HG03060 (cell line): ENCODE data around the gene GNAT3.

Experiments
- ATAC-seq: cut with Tn5 transposase; IDR thresholded peaks from one replicate; pipeline ENCODE4 v1.9.1; 2021; ENCODE audit warnings: low read depth, moderate number of reproducible peaks; ENCODE audit not compliant: unreplicated experiment

GNAT3 gene

DNA sequence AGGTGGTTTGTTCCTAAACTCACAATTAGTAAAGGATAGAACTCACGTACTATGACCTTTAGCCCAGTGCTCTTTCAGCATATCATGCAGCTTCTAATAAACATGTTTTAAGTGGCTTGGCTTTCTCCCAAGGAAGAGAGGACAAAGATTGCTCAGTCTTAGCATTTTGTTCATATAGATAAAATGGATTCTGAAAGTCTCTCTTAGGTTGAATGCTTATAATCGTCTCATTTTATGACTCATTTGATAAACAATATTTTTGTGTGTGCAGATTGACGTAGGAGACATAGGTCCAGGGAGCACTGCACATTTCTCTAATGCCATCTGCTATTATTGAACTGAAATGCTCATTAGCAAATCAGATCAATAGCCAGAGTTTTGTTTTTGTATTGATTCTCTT lies 44.8 kb downstream of the GNAT3 start:
- ATAC-seq, result no peak

DNA sequence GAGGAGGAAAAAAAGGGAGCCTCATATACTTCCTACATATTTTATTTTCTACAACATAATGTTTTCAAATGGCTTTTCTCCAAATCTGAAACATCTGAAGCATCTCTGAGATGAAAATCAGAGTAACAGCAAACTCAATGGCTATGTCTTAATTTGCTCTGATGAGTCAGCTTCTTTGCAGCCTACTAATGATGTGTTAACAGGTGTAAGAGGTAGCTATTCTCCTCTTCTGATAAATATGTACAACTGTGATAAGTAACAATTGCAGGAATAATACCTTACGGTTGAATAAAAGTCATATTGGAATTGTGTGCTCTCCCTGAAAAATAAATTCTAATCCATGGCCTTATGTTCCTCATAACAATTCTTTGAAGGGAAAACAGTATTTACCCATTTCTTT lies 45.2 kb downstream of the GNAT3 start:
- ATAC-seq, result no peak

DNA sequence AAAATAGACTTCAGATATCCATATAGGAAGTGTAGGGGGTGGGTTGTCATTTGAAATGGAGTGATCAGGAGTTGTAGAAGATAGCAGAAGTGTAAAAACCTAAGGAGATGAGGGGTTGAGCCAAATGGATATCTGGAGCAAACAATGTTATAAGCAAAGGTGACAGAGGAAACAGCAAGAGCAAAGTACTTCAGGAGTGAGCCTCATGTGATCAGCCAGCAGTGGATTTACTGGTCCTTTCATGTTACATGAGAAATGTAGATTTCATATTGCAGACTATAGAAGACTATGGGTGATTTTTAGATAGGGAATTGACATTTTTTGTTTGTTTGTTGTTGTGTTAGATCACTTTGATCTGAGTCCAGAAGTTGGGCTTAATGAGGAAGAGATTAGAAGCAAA lies 47.7 kb downstream of the GNAT3 start:
- ATAC-seq, result no peak

DNA sequence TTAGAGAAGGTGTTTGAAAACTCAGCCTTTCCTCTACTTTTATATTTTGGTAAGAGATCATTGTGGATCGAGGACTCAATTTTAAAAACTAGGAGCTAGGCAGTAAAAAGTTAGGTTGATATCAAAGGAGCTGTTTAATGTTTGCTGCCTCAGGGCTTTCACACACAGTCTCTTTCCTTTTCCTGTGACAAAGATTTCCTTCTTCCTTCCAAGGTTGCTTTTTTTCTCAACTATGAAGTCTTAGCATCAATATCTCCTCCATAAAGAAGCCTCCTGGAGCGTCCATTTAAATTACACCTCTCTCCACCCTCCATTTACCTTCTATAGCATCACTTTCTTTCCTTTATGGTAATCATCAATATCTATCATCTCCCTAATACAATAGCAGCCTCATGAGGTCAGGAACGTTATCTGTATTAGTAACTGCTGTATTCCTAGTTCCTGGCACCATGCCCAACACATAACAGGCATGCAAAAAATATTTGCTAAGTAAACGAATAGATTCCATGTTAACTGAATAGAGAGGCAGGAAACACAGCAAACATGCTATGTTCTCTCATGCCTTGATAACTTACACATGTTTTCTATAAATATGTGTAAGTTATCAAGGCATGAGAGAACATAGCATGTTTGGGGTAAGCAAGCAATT lies 48.5 kb downstream of the GNAT3 start:
- ATAC-seq, result no peak

DNA sequence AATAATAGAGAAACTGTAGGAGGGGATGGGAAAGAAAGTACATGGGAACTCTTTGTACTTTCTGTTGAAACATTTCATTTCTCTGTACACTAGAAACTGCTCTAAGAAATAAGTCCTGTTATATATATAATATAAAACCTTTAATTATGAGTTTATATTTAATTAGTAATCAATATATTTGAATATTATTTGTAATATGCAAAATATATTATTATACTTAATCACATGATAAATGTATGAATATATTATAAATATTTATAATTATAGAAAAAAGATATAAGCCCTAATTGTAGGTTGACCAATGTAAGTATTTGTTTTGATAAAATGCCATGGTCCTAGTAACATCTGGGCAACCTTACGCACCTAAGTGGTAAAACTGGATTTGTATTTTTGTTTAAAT lies 51.0 kb downstream of the GNAT3 start:
- no peak for ATAC-seq

DNA sequence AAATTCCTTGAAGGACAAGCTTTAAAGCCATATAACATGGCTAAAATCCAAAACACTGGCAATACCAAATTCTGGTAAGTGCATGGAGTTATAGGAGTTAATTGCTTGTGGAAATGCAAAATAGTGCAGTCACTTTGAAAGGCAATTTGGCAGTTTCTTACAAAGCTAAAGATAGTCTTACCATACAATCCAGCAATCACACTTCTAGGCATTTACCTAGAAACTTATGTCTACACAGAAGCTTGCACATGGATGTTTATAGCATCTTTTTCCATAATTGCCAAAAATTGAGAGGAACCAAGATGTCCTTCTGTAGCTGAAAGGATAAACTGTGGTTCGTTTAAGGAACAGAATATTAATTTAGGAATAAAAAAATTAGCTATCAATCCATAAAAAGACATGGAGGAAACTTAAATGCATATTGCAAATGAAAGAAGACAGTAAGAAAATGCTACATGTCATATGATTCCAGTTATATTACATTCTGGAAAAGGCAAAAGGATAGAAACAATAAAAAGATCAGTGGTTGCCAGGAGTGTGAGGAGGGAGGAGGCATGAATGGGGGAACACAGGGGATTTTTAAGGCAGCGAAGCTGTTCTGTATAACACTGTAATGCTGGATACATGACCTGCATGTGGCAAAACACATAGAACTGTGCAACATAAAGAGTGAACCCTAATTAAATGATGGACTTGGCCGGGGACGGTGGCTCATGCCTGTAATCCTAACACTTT lies 51.9 kb downstream of the GNAT3 start:
- no peak for ATAC-seq

DNA sequence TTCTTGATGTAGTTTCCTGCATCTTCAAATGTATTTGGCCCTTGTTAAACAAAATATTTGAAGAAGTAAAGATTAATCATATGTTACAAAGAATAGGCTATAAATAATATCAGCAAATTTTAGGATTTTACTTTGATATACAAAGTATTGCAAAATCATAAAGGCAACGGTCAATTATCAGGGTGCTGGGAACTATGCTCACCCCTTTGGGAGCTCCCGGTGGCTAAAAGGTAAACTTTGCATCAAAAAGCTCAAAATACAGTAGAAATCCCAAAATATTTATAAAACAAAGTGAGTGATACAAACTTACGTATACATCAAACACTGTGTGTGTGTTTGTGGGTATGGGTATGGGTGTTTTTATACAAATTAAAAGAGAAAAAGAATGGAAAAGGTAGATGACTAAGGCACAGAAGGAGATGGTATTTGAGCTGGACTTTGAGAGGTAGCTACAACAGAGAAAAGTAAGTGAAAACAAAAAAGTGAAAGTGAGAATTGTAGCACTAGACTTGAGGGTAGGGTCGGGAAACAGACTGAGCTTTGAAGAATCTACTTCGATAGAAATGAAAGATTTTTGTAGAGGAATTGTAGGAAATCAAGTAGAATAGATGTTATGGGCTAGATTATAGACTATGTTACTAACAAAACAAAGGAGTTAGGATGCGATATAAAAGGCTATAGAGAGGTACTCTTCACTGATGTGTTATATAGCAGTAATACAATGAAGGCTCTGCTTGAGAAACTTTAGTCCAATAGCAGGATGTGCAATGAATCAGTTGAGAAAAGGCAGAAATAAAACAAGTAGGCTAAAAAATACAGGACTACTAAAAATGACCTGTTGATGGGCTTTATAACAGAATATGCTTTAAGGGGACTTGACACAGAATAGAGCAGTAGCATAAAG lies 52.8 kb downstream of the GNAT3 start:
- ATAC-seq, result no peak

DNA sequence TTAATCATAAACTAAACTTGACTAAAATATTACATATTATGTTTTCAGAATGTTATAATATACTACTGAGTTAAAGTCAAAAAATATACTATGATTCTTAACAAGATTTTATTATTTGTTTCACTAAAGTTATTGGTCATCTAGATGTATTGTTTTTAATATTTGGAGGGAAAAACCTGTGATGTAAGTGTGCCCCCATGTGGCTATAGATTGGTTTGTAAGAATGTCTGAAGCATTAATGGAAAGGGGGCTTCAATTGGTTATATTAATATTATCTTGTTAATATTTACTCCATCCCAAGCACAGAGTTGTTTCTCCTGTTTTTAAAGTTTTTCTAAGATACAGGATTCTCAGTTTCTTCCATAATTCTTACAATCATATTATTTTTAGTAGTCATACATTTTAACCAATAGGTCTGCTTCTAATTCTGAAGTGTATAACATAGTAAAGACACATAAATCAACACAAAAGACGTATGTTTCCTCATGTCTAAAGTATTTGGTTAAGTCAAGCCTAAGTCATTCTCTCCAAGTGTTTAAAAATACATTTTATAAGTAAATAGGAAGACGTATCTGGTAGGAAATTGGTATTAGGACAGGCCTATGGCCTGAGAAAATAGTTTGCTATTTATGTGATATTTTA lies 58.0 kb downstream of the GNAT3 start:
- no peak for ATAC-seq

DNA sequence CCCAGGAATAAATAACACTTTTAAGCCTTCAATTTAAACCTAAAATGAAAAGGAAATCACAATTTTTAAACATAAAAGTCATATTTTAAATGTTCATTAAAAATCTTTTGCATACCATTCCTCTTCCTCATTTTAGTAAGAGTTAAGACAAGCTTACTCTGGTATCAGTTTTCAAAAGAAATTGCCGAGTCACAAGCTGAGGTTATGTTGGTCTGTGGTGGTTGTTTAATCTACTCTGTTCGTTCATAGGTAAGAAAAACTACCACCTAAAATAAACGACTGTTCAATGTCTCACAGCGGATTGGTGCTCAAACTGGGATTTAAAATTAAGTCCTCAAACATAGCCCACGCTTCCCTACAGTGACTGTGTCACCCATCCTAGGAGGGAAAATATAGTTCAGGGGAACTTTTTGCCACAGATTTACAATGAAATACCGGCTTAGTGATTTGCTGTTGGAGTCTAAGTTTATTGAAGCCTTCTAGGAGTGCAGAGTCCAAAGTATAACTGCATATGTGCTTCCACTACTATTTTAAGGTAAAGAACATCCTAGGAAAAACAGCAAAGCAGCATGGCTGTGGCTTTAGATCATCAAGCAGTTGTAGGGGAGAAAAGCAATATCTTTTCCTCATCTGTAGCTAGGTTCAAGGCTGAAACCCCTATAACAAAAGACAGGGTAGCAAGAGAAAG lies 61.1 kb downstream of the GNAT3 start:
- ATAC-seq, result no peak

DNA sequence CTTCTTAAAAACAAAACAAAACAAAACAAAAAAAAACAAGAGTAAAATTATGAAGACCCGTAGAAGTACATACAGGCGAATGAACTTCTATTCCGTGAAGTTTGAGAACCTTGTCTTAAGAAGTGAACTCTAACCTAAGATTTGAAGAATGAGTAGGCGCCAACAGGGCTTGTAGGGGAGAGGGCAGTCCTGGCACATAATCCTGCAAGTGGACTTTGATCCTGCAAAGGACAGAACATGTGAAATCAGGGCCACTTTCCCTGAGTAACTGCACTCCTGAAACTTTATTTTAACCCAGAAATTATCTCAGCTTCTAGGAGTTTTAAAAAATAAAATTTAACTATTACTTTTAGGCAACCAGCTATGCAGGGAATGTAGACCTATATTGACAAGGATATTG lies 62.0 kb downstream of the GNAT3 start:
- ATAC-seq, result no peak

DNA sequence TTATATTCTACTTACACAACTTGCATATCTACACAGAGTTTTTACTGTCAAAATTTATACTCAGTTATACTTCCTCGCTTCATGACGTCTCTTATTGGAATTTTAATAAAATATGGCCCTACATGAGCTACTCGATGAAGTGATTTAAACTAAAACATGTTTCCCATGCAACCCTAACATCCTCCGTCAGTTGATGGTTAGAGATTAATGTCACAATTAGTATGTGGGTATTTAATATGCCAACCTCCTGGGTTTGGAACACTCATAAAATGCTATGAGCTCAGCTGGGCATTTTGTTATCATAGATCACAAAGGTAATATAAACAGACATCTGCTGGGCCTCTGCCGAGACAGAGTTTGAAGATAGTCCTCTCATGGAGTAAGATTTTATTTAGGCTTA lies 66.5 kb downstream of the GNAT3 start:
- no peak for ATAC-seq

DNA sequence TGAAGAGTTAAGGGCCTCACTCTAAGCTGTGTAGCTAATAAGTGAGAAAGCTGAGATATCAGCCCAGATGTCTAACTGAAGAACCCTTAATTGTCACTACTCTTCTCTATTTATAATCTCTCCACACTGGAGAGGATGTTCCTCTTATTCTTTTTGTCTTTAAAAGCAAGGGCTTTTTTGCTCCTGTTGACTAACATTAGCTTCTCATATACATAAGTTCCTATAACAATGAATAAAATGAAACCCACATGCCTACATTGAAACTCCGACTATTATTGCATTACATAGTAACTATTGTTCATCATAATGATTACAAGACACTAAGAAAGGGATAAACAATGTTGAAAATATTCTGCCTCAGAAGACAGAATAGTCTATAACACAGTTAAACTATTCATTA lies 67.1 kb downstream of the GNAT3 start:
- ATAC-seq, result no peak

DNA sequence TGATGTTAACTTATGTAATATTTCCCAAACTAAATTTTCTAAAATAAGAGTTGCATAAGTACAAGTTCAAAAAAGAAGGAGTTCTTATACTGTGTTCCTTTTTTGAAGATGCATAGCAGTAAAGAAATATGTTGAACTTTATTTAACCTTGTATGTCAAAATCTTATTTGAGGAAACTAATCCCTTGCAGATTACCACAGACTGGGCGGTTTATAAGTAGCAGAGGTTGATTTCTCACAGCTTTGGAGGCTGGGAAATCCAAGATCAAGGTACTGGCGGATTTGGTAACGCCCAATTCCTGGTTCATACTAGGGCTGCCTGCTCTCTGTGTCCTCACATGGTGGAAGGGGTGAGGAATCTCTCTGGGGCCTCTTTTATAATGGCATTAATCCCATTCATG lies 68.5 kb downstream of the GNAT3 start:
- ATAC-seq, result no peak

DNA sequence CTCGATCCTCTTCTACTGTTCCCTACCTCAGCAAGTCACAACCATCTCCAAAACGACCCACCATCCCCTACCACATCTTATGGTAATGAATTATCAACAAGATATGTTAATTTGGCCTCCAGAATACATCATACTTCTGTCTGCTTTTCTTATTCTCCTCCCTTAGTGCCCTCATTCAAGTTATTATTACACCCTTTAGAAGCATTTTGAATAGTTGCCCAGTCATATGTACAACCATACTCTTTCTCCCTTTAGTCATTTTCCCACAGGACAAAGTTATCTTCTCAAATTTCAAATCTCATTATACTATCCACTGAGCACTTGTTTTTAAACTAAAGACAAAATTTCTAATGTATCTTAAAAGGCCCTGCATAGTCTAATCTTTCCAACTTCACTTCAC lies 71.0 kb downstream of the GNAT3 start:
- ATAC-seq, result no peak

DNA sequence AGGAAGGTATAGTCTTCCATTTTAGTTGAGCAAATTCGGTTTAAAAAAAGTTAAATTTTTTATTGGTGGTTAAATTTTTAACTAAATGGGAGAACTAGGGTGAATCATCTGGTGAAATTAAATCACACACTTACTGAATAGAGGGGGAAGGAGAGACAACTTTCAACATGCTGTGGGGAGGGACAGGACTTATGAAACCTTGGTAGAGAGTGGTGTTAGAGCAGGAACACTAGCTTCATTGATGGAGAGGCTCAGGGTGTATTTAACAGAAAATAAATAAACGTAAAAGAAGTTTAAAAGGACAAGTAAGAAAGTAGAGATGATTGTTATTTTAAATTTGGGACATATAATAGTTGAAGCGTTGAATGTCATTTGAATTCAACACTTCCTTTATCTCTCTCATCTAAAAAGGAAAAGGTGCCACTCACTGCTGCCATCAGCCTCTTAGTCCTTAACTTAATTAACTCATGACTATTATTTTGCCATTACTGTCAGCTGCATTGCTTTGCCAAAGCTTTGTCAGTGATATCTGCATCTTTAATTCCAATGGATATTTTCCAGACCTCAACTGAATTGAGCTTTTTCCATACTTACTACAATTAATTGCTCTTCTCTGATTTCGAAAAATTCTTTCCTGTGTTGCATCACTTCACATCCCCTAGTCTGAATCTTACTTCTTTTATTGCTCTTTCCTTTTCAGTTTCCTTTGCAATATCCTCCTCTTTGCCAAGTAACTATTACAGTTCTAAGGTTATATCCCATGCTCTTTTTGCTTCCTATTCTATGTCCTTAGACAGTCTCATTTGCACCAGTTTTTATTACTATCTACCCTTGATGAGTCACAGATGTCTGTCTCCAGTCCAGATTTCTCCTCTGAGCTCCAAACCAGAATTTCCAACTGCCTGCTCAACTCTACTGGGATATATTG lies 71.7 kb downstream of the GNAT3 start:
- no peak for ATAC-seq

DNA sequence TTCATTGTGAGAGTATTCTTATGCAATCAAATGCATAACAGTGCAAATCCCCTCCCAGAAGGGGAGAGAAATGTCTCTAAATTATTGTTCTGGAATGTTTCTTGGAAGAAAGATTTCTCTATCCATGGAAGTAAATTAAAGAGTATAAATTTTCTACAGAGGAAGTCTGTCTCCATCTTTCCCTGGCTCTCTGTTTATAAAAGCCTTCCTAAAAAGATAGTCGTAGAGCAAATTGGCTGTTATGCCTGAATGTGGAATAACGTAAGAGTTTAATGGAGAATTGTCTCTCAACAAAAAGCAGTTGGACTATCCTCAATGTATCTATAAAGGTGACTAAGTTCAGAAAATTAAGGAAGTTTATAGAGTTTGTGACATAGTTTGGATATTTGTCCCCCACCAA lies 76.3 kb downstream of the GNAT3 start:
- ATAC-seq, result no peak

DNA sequence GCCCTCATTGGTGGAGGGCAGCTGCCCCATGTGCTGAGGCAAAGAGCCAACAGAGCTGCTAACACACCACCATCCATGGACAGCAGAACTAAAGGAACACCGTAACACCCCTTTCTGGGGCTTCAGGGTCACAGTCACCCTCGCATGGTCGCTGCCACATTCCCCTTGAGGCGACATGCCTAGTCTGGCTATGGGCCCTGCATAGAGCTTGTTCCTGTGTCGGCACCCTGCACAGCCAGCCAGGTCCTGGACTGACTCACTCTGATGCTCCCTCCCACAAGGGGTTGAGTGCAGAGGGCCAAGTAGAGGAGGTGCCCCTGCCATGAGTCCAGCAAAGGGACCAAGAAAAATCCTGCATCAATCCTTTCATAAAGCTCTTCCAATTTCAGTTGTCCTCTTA lies 77.8 kb downstream of the GNAT3 start:
- no peak for ATAC-seq

DNA sequence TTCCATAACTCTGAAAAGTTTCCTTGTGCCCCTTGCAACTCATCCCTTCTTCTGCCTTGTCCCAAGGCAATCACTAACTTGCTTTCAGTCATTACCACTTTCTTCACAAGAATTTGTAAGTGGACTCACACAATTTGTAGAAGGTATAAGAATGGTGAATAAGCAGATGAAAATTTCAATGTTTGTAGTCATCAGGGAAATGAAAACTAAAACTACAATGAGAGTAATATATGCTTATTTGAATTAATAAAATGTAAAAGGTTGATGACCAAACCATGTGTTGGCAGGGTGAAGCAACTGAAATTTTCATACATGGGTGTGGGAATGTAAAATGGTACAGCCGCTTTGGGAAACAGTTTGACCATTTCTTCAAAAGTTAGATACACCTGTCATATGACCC lies 79.7 kb downstream of the GNAT3 start:
- no peak for ATAC-seq

DNA sequence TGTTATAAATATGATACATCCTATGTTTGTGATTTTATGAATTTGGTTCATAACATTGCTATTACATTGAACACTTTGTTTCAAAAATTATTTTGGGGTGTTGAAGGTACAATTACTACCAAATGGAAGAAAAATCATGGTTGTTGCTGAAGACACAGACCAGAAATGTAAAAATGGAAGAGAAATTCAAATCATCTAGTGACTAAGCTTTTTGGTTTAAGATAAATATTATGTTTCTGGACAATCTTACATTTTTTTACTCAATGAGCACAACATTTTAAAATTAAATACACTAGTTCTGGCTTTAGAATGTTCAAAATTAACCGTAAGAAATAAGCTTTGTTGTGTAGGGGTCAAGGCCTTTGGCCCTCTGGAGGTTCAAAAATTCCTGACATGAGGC lies 82.7 kb downstream of the GNAT3 start:
- no peak for ATAC-seq
